Measurements from ENCODE around the gene DOLPP1. TPM values are rescaled to one million over a fixed set of nuclear protein-coding genes. Genes with fewer than 3 reads are reported as not detected.
A peak's percentile ranks its signal among the peaks of the same experiment; 100 is the strongest.

DOLPP1 gene
- total and polyA plus RNA-seq, 2 of the 13 experiments (the other 11 are each of a cell fraction or from before 2014, with no cell fraction given), result 21.0 to 34.1 TPM

- TF ChIP-seq ZNF280B (CRISPR knock-in tag; IDR thresholded peaks at IDR 0.05; ENCODE audit: borderline replicate concordance), result peak; percentile 17; the same call in 1 of the 2 replicates
- peak; percentile 31 for TF ChIP-seq ASH2L (IDR thresholded peaks at IDR 0.05; ENCODE audit: insufficient read length, low read depth, low read length)
- peak; percentile 63; the same call in 1 of the 2 replicates for TF ChIP-seq PHF21A (CRISPR knock-in tag; IDR thresholded peaks at IDR 0.05)
- TF ChIP-seq, protein P1, sequence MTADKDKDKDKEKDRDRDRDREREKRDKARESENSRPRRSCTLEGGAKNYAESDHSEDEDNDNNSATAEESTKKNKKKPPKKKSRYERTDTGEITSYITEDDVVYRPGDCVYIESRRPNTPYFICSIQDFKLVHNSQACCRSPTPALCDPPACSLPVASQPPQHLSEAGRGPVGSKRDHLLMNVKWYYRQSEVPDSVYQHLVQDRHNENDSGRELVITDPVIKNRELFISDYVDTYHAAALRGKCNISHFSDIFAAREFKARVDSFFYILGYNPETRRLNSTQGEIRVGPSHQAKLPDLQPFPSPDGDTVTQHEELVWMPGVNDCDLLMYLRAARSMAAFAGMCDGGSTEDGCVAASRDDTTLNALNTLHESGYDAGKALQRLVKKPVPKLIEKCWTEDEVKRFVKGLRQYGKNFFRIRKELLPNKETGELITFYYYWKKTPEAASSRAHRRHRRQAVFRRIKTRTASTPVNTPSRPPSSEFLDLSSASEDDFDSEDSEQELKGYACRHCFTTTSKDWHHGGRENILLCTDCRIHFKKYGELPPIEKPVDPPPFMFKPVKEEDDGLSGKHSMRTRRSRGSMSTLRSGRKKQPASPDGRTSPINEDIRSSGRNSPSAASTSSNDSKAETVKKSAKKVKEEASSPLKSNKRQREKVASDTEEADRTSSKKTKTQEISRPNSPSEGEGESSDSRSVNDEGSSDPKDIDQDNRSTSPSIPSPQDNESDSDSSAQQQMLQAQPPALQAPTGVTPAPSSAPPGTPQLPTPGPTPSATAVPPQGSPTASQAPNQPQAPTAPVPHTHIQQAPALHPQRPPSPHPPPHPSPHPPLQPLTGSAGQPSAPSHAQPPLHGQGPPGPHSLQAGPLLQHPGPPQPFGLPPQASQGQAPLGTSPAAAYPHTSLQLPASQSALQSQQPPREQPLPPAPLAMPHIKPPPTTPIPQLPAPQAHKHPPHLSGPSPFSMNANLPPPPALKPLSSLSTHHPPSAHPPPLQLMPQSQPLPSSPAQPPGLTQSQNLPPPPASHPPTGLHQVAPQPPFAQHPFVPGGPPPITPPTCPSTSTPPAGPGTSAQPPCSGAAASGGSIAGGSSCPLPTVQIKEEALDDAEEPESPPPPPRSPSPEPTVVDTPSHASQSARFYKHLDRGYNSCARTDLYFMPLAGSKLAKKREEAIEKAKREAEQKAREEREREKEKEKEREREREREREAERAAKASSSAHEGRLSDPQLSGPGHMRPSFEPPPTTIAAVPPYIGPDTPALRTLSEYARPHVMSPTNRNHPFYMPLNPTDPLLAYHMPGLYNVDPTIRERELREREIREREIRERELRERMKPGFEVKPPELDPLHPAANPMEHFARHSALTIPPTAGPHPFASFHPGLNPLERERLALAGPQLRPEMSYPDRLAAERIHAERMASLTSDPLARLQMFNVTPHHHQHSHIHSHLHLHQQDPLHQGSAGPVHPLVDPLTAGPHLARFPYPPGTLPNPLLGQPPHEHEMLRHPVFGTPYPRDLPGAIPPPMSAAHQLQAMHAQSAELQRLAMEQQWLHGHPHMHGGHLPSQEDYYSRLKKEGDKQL (CRISPR knock-in tag; IDR thresholded peaks at IDR 0.05; ENCODE audit: low read depth), result 0 out of 2 replicates have a peak, but pooled peaks have one; percentile 8
- no peak for TF ChIP-seq BATF2 (CRISPR knock-in tag; IDR thresholded peaks at IDR 0.05)
- TF ChIP-seq ARHGAP35 (CRISPR knock-in tag; IDR thresholded peaks at IDR 0.05; ENCODE audit: borderline replicate concordance), result no peak
- no peak for TF ChIP-seq MTERF4 (CRISPR knock-in tag; IDR thresholded peaks at IDR 0.05)
- TF ChIP-seq TBL1XR1 (IDR thresholded peaks at IDR 0.05; ENCODE audit: borderline replicate concordance, low read length, partially characterized antibody), result no peak
- peak; percentile 26 for TF ChIP-seq MED8 (CRISPR knock-in tag; IDR thresholded peaks at IDR 0.05; ENCODE audit: insufficient replicate concordance)
- no peak for TF ChIP-seq ZFP82 (CRISPR knock-in tag; IDR thresholded peaks at IDR 0.05; ENCODE audit: borderline replicate concordance)
- no peak for TF ChIP-seq ZUFSP (CRISPR knock-in tag; IDR thresholded peaks at IDR 0.05; ENCODE audit: borderline replicate concordance)
- TF ChIP-seq ZNF543 (CRISPR knock-in tag; IDR thresholded peaks at IDR 0.05), result no peak
- no peak for TF ChIP-seq ISX (CRISPR knock-in tag; conservative IDR thresholded peaks at IDR 0.05)
- TF ChIP-seq CBFB (CRISPR knock-in tag; IDR thresholded peaks at IDR 0.05), result no peak
- no peak for TF ChIP-seq SOX5 (CRISPR knock-in tag; IDR thresholded peaks at IDR 0.05; ENCODE audit: borderline replicate concordance)
- TF ChIP-seq ZNF296 (CRISPR knock-in tag; conservative IDR thresholded peaks at IDR 0.05), result no peak
These were observed 58.5 kb downstream of the DOLPP1 start (continued) for GRCh38 chr9:129139233-129139992.

All from HepG2 (cell line).